Tibial nerve (tissue), 3 donors: ENCODE data around the gene CDON.

Experiments used
- CTCF ChIP-seq, 5 experiments: fragments of 200-600 bp in 3 of 5; fragments of 450-650 bp in 2 of 5; sonication (generic) in 3 of 5; IDR thresholded peaks; one replicate each; pipeline ENCODE4 v1.5.1; 2016 to 2019; ENCODE audit warnings: antibody characterized with exemption in 5 of 5, mild to moderate bottlenecking in 3 of 5, moderate library complexity in 2 of 5
- POLR2A ChIP-seq, 2 donors: fragments of 450-650 bp; IDR thresholded peaks; one replicate each; pipeline ENCODE4 v1.6.1; 2017; ENCODE audit warnings: antibody characterized with exemption in 2 of 2, mild to moderate bottlenecking in 2 of 2, moderate library complexity in 2 of 2

GRCh38 chr11:126059238-126059781, 3.4 kb downstream of the CDON start:
- TF ChIP-seq CTCF (IDR thresholded peaks at IDR 0.05) (no peak), POLR2A (IDR thresholded peaks at IDR 0.05) (no peak)
